ENCODE results near the gene KIAA0930. TPM values are rescaled to one million over a fixed set of nuclear protein-coding genes. Genes with fewer than 3 reads are reported as not detected.

KIAA0930 gene
- polyA plus RNA-seq, 1 of the 3 experiments (the other 2 are of a cell fraction) = 80.8 TPM

GRCh38 chr22:45229181-45229580 lies 11.5 kb downstream of the KIAA0930 start:
- H3K4me1 ChIP-seq (ENCODE audit: control insufficient read depth in 1 of 2, insufficient read depth in 2 of 2, low read depth in 1 of 2, low read length in 1 of 2) = peaks cover 0 to 23% of the 10 kb centered on the region in 2 experiments; a peak in 1 of 4 replicates
- no peak overlapping the region for H3K27ac ChIP-seq (ENCODE audit: low read depth in 2 of 2, low read length in 1 of 2)
- H4K20me1 ChIP-seq (ENCODE audit: insufficient read depth) = peaks cover 10% of the 10 kb centered on the region; the same call in 1 of the 2 replicates

DNA sequence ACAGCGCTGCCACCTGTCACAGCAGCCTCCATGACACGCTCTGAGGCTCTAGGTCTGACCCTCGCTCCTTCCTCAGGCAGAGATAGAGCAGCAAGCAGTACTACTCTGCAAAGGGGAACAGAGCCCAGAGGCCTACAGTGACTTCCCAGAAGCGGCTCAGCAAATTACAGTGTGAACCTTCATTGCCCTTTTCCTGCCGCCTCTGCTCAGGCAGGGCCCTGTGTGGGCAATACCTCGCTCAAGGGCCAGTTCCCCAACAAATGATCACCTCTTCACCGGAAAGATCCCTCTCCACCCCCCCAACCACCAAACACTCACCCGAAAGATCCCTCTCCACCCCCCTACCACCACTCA lies 12.3 kb downstream of the KIAA0930 start:
- WGBS (ENCODE audit: low lambda C conversion rate) = 92% methylated on average over 8 of the region's 8 CpGs
- peaks cover 4% of the 10 kb centered on the region; the same call in 1 of the 2 replicates for H3K79me2 ChIP-seq (ENCODE audit: insufficient read depth)
- H3K27ac ChIP-seq (ENCODE audit: low read depth in 2 of 2, low read length in 1 of 2) = no peak overlapping the region
- H3K4me3 ChIP-seq (ENCODE audit: low read depth in 2 of 2, low read length in 1 of 2) = no peak overlapping the region
- H3K4me1 ChIP-seq (ENCODE audit: control insufficient read depth in 1 of 2, insufficient read depth in 2 of 2, low read depth in 1 of 2, low read length in 1 of 2) = peaks cover 0 to 23% of the 10 kb centered on the region in 2 experiments; a peak in 1 of 4 replicates
- no peaks in the 10 kb centered on the region for H3K9me2 ChIP-seq
- POLR2A ChIA-PET = no interaction called here
- H3K36me3 ChIP-seq (replicated peaks in 1 of 2; ENCODE audit: control insufficient read depth in 1 of 2, insufficient read depth in 2 of 2, low read length in 1 of 2) = no peaks in the 10 kb centered on the region
- DNase-seq = no peak
- no peak overlapping the region for H3K4me2 ChIP-seq
- H2AFZ ChIP-seq (ENCODE audit: low read depth) = no peak overlapping the region
- no peaks in the 10 kb centered on the region for H3K9me3 ChIP-seq
- H4K20me1 ChIP-seq (ENCODE audit: insufficient read depth) = peaks cover 18% of the 10 kb centered on the region; the same call in 1 of the 2 replicates
- no peaks in the 10 kb centered on the region for H3K27me3 ChIP-seq (ENCODE audit: insufficient read depth)
- H3K9ac ChIP-seq = no peak overlapping the region
- H3F3A ChIP-seq (replicated peaks; ENCODE audit: insufficient read depth) = no peaks in the 10 kb centered on the region
- CTCF ChIA-PET = no interaction called here
- no peak for TF ChIP-seq ELF1 (IDR thresholded peaks at IDR 0.05)
- TF ChIP-seq ZBTB33 (IDR thresholded peaks at IDR 0.05; ENCODE audit: borderline replicate concordance, low read depth) = no peak
- no peak for TF ChIP-seq EZH2phosphoT487 (IDR thresholded peaks at IDR 0.05; ENCODE audit: borderline replicate concordance, low read depth)
- no peak for TF ChIP-seq USF2 (IDR thresholded peaks at IDR 0.05; ENCODE audit: borderline replicate concordance, low read depth, low read length)
- TF ChIP-seq CTCF (IDR thresholded peaks at IDR 0.05) = no peak
- TF ChIP-seq NRF1 (IDR thresholded peaks at IDR 0.05; ENCODE audit: low read depth, low read length) = no peak
- no peak for TF ChIP-seq GATA2 (CRISPR knock-in tag; IDR thresholded peaks at IDR 0.05)

More at GRCh38 chr22:45229181-45229580, 11.5 kb downstream of the KIAA0930 start:
- DNase-seq = no peak
- peaks cover 4% of the 10 kb centered on the region; the same call in 1 of the 2 replicates for H3K79me2 ChIP-seq (ENCODE audit: insufficient read depth)
- 97% methylated on average over 12 of the region's 13 CpGs for WGBS (ENCODE audit: low lambda C conversion rate)
- TF ChIP-seq CTCF (IDR thresholded peaks at IDR 0.05) = no peak
- TF ChIP-seq JUND (IDR thresholded peaks at IDR 0.05) = no peak
- no peak for TF ChIP-seq TCF12 (IDR thresholded peaks at IDR 0.05)
- no peak for TF ChIP-seq ZBTB33 (IDR thresholded peaks at IDR 0.05; ENCODE audit: borderline replicate concordance, low read depth)
- TF ChIP-seq, protein P1, sequence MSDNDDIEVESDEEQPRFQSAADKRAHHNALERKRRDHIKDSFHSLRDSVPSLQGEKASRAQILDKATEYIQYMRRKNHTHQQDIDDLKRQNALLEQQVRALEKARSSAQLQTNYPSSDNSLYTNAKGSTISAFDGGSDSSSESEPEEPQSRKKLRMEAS (IDR thresholded peaks at IDR 0.05; ENCODE audit: low read depth) = no peak
- no peak for TF ChIP-seq SIN3A (IDR thresholded peaks at IDR 0.05; ENCODE audit: borderline replicate concordance, low read depth, low read length)
- no peak for TF ChIP-seq ELF1 (IDR thresholded peaks at IDR 0.05)
- POLR2A ChIA-PET = no interaction called here
- CTCF ChIA-PET = no interaction called here
- no peaks in the 10 kb centered on the region for H3K9me2 ChIP-seq
- H3K4me3 ChIP-seq (ENCODE audit: low read depth in 2 of 2, low read length in 1 of 2) = no peak overlapping the region
- no peak overlapping the region for H3K4me2 ChIP-seq
- no peaks in the 10 kb centered on the region for H3K9me3 ChIP-seq
- H3K9ac ChIP-seq = no peak overlapping the region
- no peaks in the 10 kb centered on the region for H3K36me3 ChIP-seq (replicated peaks in 1 of 2; ENCODE audit: control insufficient read depth in 1 of 2, insufficient read depth in 2 of 2, low read length in 1 of 2)
- H2AFZ ChIP-seq (ENCODE audit: low read depth) = no peak overlapping the region
- no peaks in the 10 kb centered on the region for H3F3A ChIP-seq (replicated peaks; ENCODE audit: insufficient read depth)
- no peaks in the 10 kb centered on the region for H3K27me3 ChIP-seq (ENCODE audit: insufficient read depth)
